GM12878 (cell line): ENCODE measurements around the gene MYBPC2. TPM values are rescaled to one million over a fixed set of nuclear protein-coding genes. Genes with fewer than 3 reads are reported as not detected.

Experiments used
- ATF2 ChIP-seq: IDR thresholded peaks from 2 replicates; pipeline ENCODE4 v1.6.1; 2012; ENCODE audit warnings: low read length, inconsistent platforms
- CBX3 ChIP-seq: fragments of 200-600 bp; sonication (generic); IDR thresholded peaks from 2 replicates; pipeline ENCODE4 v1.6.1; 2016; ENCODE audit warnings: low read depth, borderline replicate concordance
- CEBPB ChIP-seq, 2 experiments: fragments of 150-350 bp in 1 of 2; IDR thresholded peaks; 2 replicates each; pipeline ENCODE4 v1.6.1; 2012 to 2014; ENCODE audit warnings: low read depth in 2 of 2, low read length in 2 of 2, borderline replicate concordance in 1 of 2, inconsistent platforms in 1 of 2
- DPF2 ChIP-seq: fragments of 450-650 bp; IDR thresholded peaks from 2 replicates; pipeline ENCODE4 v1.6.1; 2017; ENCODE audit warnings: mild to moderate bottlenecking
- FOS ChIP-seq: IDR thresholded peaks from 3 replicates; pipeline ENCODE4 v1.6.1; 2011; ENCODE audit warnings: borderline replicate concordance; ENCODE audit not compliant: insufficient read length; ENCODE audit errors: extremely low read depth
- HDAC2 ChIP-seq: fragments of 200-600 bp; sonication (generic); IDR thresholded peaks from 2 replicates; pipeline ENCODE4 v1.6.1; 2017
- HDGF ChIP-seq: fragments of 450-650 bp; IDR thresholded peaks from 2 replicates; pipeline ENCODE4 v1.6.1; 2016; ENCODE audit warnings: antibody characterized with exemption
- JUND ChIP-seq: IDR thresholded peaks from 2 replicates; pipeline ENCODE4 v1.6.1; 2012; ENCODE audit warnings: low read depth, mild to moderate bottlenecking, low read length, improper control_type of control experiment, moderate library complexity
- MAX ChIP-seq: IDR thresholded peaks from 2 replicates; pipeline ENCODE4 v1.6.1; 2012; ENCODE audit warnings: low read depth, low read length, improper control_type of control experiment
- MEF2A ChIP-seq: IDR thresholded peaks from 2 replicates; pipeline ENCODE4 v1.6.1; 2011; ENCODE audit warnings: low read depth, mild to moderate bottlenecking, low read length, moderate library complexity; ENCODE audit not compliant: insufficient read depth
- MTA3 ChIP-seq: IDR thresholded peaks from 2 replicates; pipeline ENCODE4 v1.6.1; 2012; ENCODE audit warnings: low read length, inconsistent platforms, borderline replicate concordance
- NR2F1 ChIP-seq: fragments of 450-650 bp; conservative IDR thresholded peaks from 2 replicates; pipeline ENCODE4 v1.6.1; 2017; ENCODE audit warnings: mild to moderate bottlenecking
- NRF1 ChIP-seq: conservative IDR thresholded peaks from 2 replicates; pipeline ENCODE4 v1.6.1; 2011; ENCODE audit warnings: mild to moderate bottlenecking, low read depth, low read length, improper control_type of control experiment
- POU2F2 ChIP-seq: IDR thresholded peaks from 3 replicates; pipeline ENCODE4 v1.6.1; 2011; ENCODE audit warnings: low read depth, mild to moderate bottlenecking, low read length, borderline replicate concordance
- RELB ChIP-seq: fragments of 450-650 bp; IDR thresholded peaks from 2 replicates; pipeline ENCODE4 v1.6.1; 2017; ENCODE audit warnings: low read depth, mild to moderate bottlenecking, moderate library complexity
- REST ChIP-seq: IDR thresholded peaks from 2 replicates; pipeline ENCODE4 v1.6.1; 2012; ENCODE audit warnings: mild to moderate bottlenecking, low read depth, low read length
- SIX5 ChIP-seq: IDR thresholded peaks from 2 replicates; pipeline ENCODE4 v1.6.1; 2011; ENCODE audit warnings: mild to moderate bottlenecking, low read depth, low read length, moderate library complexity; ENCODE audit not compliant: severe bottlenecking
- SMAD5 ChIP-seq: IDR thresholded peaks from 2 replicates; pipeline ENCODE4 v1.6.1; 2016; ENCODE audit warnings: antibody characterized with exemption, low read depth
- SREBF2 ChIP-seq: IDR thresholded peaks from 2 replicates; pipeline ENCODE4 v1.6.1; 2012; ENCODE audit warnings: mild to moderate bottlenecking, low read length
- SUZ12 ChIP-seq: fragments of 200-600 bp; sonication (generic); IDR thresholded peaks from one replicate; pipeline ENCODE4 v1.6.1; 2018; ENCODE audit warnings: antibody characterized with exemption, mild to moderate bottlenecking; ENCODE audit not compliant: unreplicated experiment
- USF2 ChIP-seq: IDR thresholded peaks from 2 replicates; pipeline ENCODE4 v1.6.1; 2011; ENCODE audit warnings: low read depth, low read length, improper control_type of control experiment, borderline replicate concordance
- YY1 ChIP-seq: IDR thresholded peaks from 2 replicates; pipeline ENCODE4 v1.6.1; 2011; ENCODE audit warnings: low read depth, mild to moderate bottlenecking, low read length
- ZNF207 ChIP-seq: fragments of 450-650 bp; IDR thresholded peaks from 2 replicates; pipeline ENCODE4 v1.6.1; 2014; ENCODE audit warnings: antibody characterized with exemption, mild to moderate bottlenecking, borderline replicate concordance
- ZNF24 ChIP-seq: fragments of 450-650 bp; IDR thresholded peaks from 2 replicates; pipeline ENCODE4 v1.6.1; 2017; ENCODE audit warnings: antibody characterized with exemption, mild to moderate bottlenecking
- polyA plus RNA-seq, 11 experiments: library from polyadenylated mRNA; depleted of rRNA in 4 of 11; unstranded in 6 of 11; stranded (reverse) in 5 of 11; fragments of >200 nt; fragmentation: Nextera tagmentation in 4 of 11; fragmentation: Illumina TruSeq in 1 of 11; extraction: Ambion mirVana in 4 of 11; extraction: Trizol in 1 of 11; gene quantifications; 1 replicate in 1 of 11; 2 replicates in 10 of 11; pipeline versions ENCODE4 v1.2.1 to v1.2.3, GENCODE V29; 2011 to 2016; ENCODE audit warnings: inconsistent platforms in 2 of 11, missing spikeins in 2 of 11, low read depth in 1 of 11
- total RNA-seq, 4 experiments: library from RNA; depleted of rRNA in 3 of 4; stranded (reverse); fragments of >200 nt in 3 of 4; fragmentation: Illumina TruSeq in 1 of 4; extraction: Trizol in 1 of 4; gene quantifications; 2 replicates each; pipeline versions ENCODE4 v1.2.1 to v1.2.3, GENCODE V29; 2013 to 2021

MYBPC2 gene
- total and polyA plus RNA-seq, 10 of the 15 experiments (the other 5 are each of a cell fraction or from before 2014, with no cell fraction given): 0.09 to 2.6 (median 0.61) TPM

GRCh38 chr19:50461066-50461875 is 28.6 kb downstream of the MYBPC2 start (continued):
- TF ChIP-seq SUZ12: no peak
- TF ChIP-seq CEBPB (IDR thresholded peaks at IDR 0.05; ENCODE audit: borderline replicate concordance in 1 of 2, low read depth in 2 of 2, low read length in 2 of 2): no peak
- no peak for TF ChIP-seq NR2F1
- TF ChIP-seq ZNF24: no peak
- TF ChIP-seq HDAC2: no peak
- TF ChIP-seq MAX: no peak
- TF ChIP-seq SMAD5: no peak
- no peak for TF ChIP-seq MTA3
- TF ChIP-seq SIX5: no peak
- no peak for TF ChIP-seq MEF2A
- peak; percentile 84 for TF ChIP-seq YY1
- TF ChIP-seq ZNF207: no peak
- no peak for TF ChIP-seq REST
- TF ChIP-seq HDGF: no peak; the same call in 1 of the 2 replicates
- no peak for TF ChIP-seq SREBF2
- no peak for TF ChIP-seq NRF1
- TF ChIP-seq FOS: no peak
- TF ChIP-seq JUND: no peak
- no peak for TF ChIP-seq USF2
- TF ChIP-seq RELB: no peak
- TF ChIP-seq POU2F2: no peak
- no peak for TF ChIP-seq CBX3
- no peak for TF ChIP-seq DPF2
- TF ChIP-seq ATF2: no peak
